IMR-90 (cell line): ENCODE data around the gene TCF3. TPM values are rescaled to one million over a fixed set of nuclear protein-coding genes. Genes with fewer than 3 reads are reported as not detected.
A peak's percentile ranks its signal among the peaks of the same experiment; 100 is the strongest.

ENCODE experiments used
- ATAC-seq: fragments of 200-7000 bp; cut with Tn5 transposase; 2 replicates; pipeline ENCODE4 v1.9.1; 2020; ENCODE audit warnings: low read depth, mild to moderate bottlenecking, moderate library complexity
- BruUV-seq: library from RNA; stranded (reverse); fragments of 400-500 nt; replicated peaks from 2 replicates; lab custom pipeline; 2021; lab: Mats Ljungman, UMichigan
- CTCF ChIA-PET: fragments of 300-600 bp; formaldehyde crosslinking; extraction: SDS; loops from one replicate; lab custom pipeline; 2021; ENCODE audit warnings: antibody characterized with exemption; lab: Yijun Ruan, JAX
- POLR2A ChIA-PET: fragments of 300-600 bp; sonication (Branson Sonifier 250); formaldehyde crosslinking; loops from one replicate; lab custom pipeline; 2022; ENCODE audit warnings: antibody characterized with exemption; ENCODE audit not compliant: unreplicated experiment; lab: Charles Lee
- DNase-seq: peaks from one replicate; pipeline ENCODE4 v3.0.0; 2013
- H2AFZ ChIP-seq: replicated peaks from 2 replicates; pipeline ENCODE3; 2013; ENCODE audit warnings: low read length, mild to moderate bottlenecking; ENCODE audit not compliant: poor library complexity
- H2AK5ac ChIP-seq: 2 replicates; pipeline ENCODE4 v1.6.1; 2013; ENCODE audit warnings: low read depth, low read length, inconsistent platforms
- H2AK9ac ChIP-seq: replicated peaks from 2 replicates; pipeline ENCODE3; 2013; ENCODE audit warnings: mild to moderate bottlenecking, low read depth, low read length, moderate library complexity; ENCODE audit not compliant: poor library complexity
- H2BK120ac ChIP-seq: 2 replicates; pipeline ENCODE4 v1.6.1; 2013; ENCODE audit warnings: low read depth, low read length, inconsistent platforms
- H2BK15ac ChIP-seq: 3 replicates; pipeline ENCODE4 v1.6.1; 2013; ENCODE audit warnings: low read depth, low read length, inconsistent platforms
- H2BK20ac ChIP-seq: 2 replicates; pipeline ENCODE4 v1.6.1; 2013; ENCODE audit warnings: low read depth, mild to moderate bottlenecking, inconsistent platforms, low read length, moderate library complexity
- H2BK5ac ChIP-seq: 2 replicates; pipeline ENCODE4 v1.6.1; 2013; ENCODE audit warnings: mild to moderate bottlenecking, low read depth, low read length, inconsistent platforms; ENCODE audit not compliant: poor library complexity, severe bottlenecking
- H3K14ac ChIP-seq: replicated peaks from 2 replicates; pipeline ENCODE4 v1.6.1; 2013; ENCODE audit warnings: low read depth, low read length, inconsistent platforms
- H3K18ac ChIP-seq: 2 replicates; pipeline ENCODE4 v1.6.1; 2013; ENCODE audit warnings: low read depth, low read length, control low read depth
- H3K23ac ChIP-seq: 2 replicates; pipeline ENCODE4 v1.6.1; 2013; ENCODE audit warnings: low read depth, low read length, inconsistent platforms
- H3K27ac ChIP-seq: 2 replicates; pipeline ENCODE4 v1.5.1; 2013; ENCODE audit warnings: mild to moderate bottlenecking, control low read depth, low read length; ENCODE audit not compliant: insufficient read depth
- H3K27me3 ChIP-seq: 2 replicates; pipeline ENCODE4 v1.6.1; 2013; ENCODE audit warnings: low read length; ENCODE audit not compliant: control insufficient read depth, insufficient read depth
- H3K36me3 ChIP-seq: 2 replicates; pipeline ENCODE4 v1.6.1; 2013; ENCODE audit warnings: low read length, mixed read lengths; ENCODE audit not compliant: control insufficient read depth, insufficient read depth
- H3K4ac ChIP-seq: 2 replicates; pipeline ENCODE4 v1.6.1; 2013; ENCODE audit warnings: low read depth, low read length, inconsistent platforms
- H3K4me1 ChIP-seq: 2 replicates; pipeline ENCODE4 v1.6.1; 2013; ENCODE audit warnings: low read length, mixed read lengths; ENCODE audit not compliant: control insufficient read depth, insufficient read depth
- H3K4me2 ChIP-seq: 2 replicates; pipeline ENCODE4 v1.6.1; 2013; ENCODE audit warnings: low read depth, mild to moderate bottlenecking, control low read depth, low read length, moderate library complexity
- H3K4me3 ChIP-seq: 2 replicates; pipeline ENCODE4 v1.5.1; 2013; ENCODE audit warnings: low read depth, mild to moderate bottlenecking, control low read depth, low read length, moderate library complexity; ENCODE audit not compliant: insufficient read depth
- H3K56ac ChIP-seq: 2 replicates; pipeline ENCODE4 v1.6.1; 2013; ENCODE audit warnings: low read length, inconsistent platforms; ENCODE audit not compliant: insufficient read depth; ENCODE audit errors: extremely low read depth
- H3K79me1 ChIP-seq, 2 experiments: 2 replicates each; pipeline ENCODE4 v1.6.1; 2013; ENCODE audit warnings: low read length in 2 of 2, inconsistent platforms in 1 of 2, low read depth in 1 of 2
- H3K9ac ChIP-seq: 2 replicates; pipeline ENCODE4 v1.6.1; 2013; ENCODE audit warnings: low read depth, low read length, control low read depth
- H3K9me1 ChIP-seq: 2 replicates; pipeline ENCODE4 v1.6.1; 2013; ENCODE audit warnings: low read length, inconsistent platforms; ENCODE audit not compliant: insufficient read depth
- H3K9me3 ChIP-seq: 2 replicates; pipeline ENCODE4 v1.6.1; 2013; ENCODE audit warnings: low read length; ENCODE audit not compliant: control insufficient read depth, insufficient read depth
- H4K20me1 ChIP-seq: 2 replicates; pipeline ENCODE4 v1.6.1; 2013; ENCODE audit warnings: low read length, inconsistent platforms; ENCODE audit not compliant: insufficient read depth
- H4K5ac ChIP-seq: 2 replicates; pipeline ENCODE4 v1.6.1; 2013; ENCODE audit warnings: mild to moderate bottlenecking, low read depth, low read length, control low read depth
- H4K8ac ChIP-seq, 2 experiments: 2 replicates each; pipeline ENCODE4 v1.6.1; 2013; ENCODE audit warnings: low read depth in 2 of 2, low read length in 2 of 2, control low read depth in 1 of 2, inconsistent platforms in 1 of 2
- H4K91ac ChIP-seq: 2 replicates; pipeline ENCODE4 v1.6.1; 2013; ENCODE audit warnings: low read depth, low read length, inconsistent platforms; ENCODE audit not compliant: insufficient read depth
- BHLHE40 ChIP-seq: fragments of 150-350 bp; IDR thresholded peaks from 2 replicates; pipeline ENCODE4 v1.6.1; 2016; ENCODE audit warnings: mild to moderate bottlenecking, low read depth, low read length
- CEBPB ChIP-seq: IDR thresholded peaks from 2 replicates; pipeline ENCODE4 v1.6.1; 2012; ENCODE audit warnings: low read depth, low read length, improper control_type of control experiment
- FOS ChIP-seq: fragments of 150-350 bp; IDR thresholded peaks from 2 replicates; pipeline ENCODE4 v1.6.1; 2016; ENCODE audit warnings: low read depth, low read length
- MAFK ChIP-seq: IDR thresholded peaks from 2 replicates; pipeline ENCODE4 v1.6.1; 2012; ENCODE audit warnings: low read depth, low read length, improper control_type of control experiment
- MAZ ChIP-seq: IDR thresholded peaks from 2 replicates; pipeline ENCODE4 v1.6.1; 2012; ENCODE audit warnings: low read depth, mild to moderate bottlenecking, low read length, improper control_type of control experiment, moderate library complexity, borderline replicate concordance
- MXI1 ChIP-seq: IDR thresholded peaks from 2 replicates; pipeline ENCODE4 v1.6.1; 2012; ENCODE audit warnings: low read depth, mild to moderate bottlenecking, low read length, moderate library complexity, borderline replicate concordance
- NFE2L2 ChIP-seq: fragments of 150-350 bp; IDR thresholded peaks from 2 replicates; pipeline ENCODE4 v1.6.1; 2016; ENCODE audit warnings: low read depth, mild to moderate bottlenecking, low read length
- POLR2A ChIP-seq: IDR thresholded peaks from 2 replicates; pipeline ENCODE4 v1.6.1; 2012; ENCODE audit warnings: mild to moderate bottlenecking, low read depth, low read length
- RAD21 ChIP-seq: IDR thresholded peaks from 2 replicates; pipeline ENCODE4 v1.6.1; 2012; ENCODE audit warnings: low read length, improper control_type of control experiment
- RCOR1 ChIP-seq: IDR thresholded peaks from 2 replicates; pipeline ENCODE4 v1.6.1; 2012; ENCODE audit warnings: mild to moderate bottlenecking, low read length, improper control_type of control experiment; ENCODE audit not compliant: insufficient replicate concordance
- RFX5 ChIP-seq: IDR thresholded peaks from 2 replicates; pipeline ENCODE4 v1.8.0; 2012; ENCODE audit warnings: low read depth, mild to moderate bottlenecking, low read length, moderate library complexity
- SMC3 ChIP-seq: fragments of 150-350 bp; IDR thresholded peaks from 2 replicates; pipeline ENCODE4 v1.6.1; 2016; ENCODE audit warnings: low read depth, mild to moderate bottlenecking, antibody characterized with exemption, low read length, moderate library complexity
- WGBS, 2 experiments: methylation state at CpG; one replicate each; pipeline versions ENCODE4 v1.1.5 to v1.1.7; 2013; ENCODE audit warnings: missing lambda C conversion rate in 2 of 2; ENCODE audit not compliant: insufficient read length in 1 of 2; ENCODE audit errors: extremely low coverage in 2 of 2; 5-methylcytosine and 5-hydroxymethylcytosine counted together
- dilution Hi-C: fragments of 300-500 bp; cut with HindIII; formaldehyde crosslinking; loops from one replicate; pipeline ENCODE4 v1.14.3; 2018; ENCODE audit warnings: low sequenced_read_pairs; ENCODE audit not compliant: unreplicated experiment
- in situ Hi-C: fragments of 300-500 bp; cut with MboI; formaldehyde crosslinking; loops from 3 replicates; pipeline ENCODE4 v1.14.3; 2019; ENCODE audit warnings: low sequenced_read_pairs, inconsistent platforms, mixed read lengths
- intact Hi-C: fragments of 100-400 bp; cut with micrococcal nuclease; formaldehyde crosslinking; loops from 2 replicates; pipeline ENCODE4 v1.10.0; 2022
- polyA plus RNA-seq, 3 experiments: library from polyadenylated mRNA; depleted of rRNA; stranded (reverse); fragments of >200 nt; gene quantifications; 2 replicates each; pipeline ENCODE4 v1.2.3, GENCODE V29; 2012; ENCODE audit warnings: low replicate concordance in 1 of 3
- total RNA-seq: library from RNA; depleted of rRNA; stranded (reverse); fragments of >200 nt; gene quantifications from 2 replicates; pipeline ENCODE4 v1.2.3, GENCODE V29; 2012
- TF ChIP-seq, protein P1 (sequence below): fragments of 150-350 bp; IDR thresholded peaks from 2 replicates; pipeline ENCODE4 v1.6.1; 2017; ENCODE audit warnings: mild to moderate bottlenecking, antibody characterized with exemption, low read length, low read depth
- TF ChIP-seq, protein P2 (sequence below): conservative IDR thresholded peaks from 2 replicates; pipeline ENCODE4 v1.5.1; 2012; ENCODE audit warnings: mild to moderate bottlenecking, low read depth, low read length, improper control_type of control experiment
- TF ChIP-seq, protein P3 (sequence below): fragments of 150-350 bp; IDR thresholded peaks from 2 replicates; pipeline ENCODE4 v1.6.1; 2016; ENCODE audit warnings: low read depth, mild to moderate bottlenecking, low read length, moderate library complexity, borderline replicate concordance

TCF3 gene
- total and polyA plus RNA-seq, 2 of the 4 experiments (the other 2 are of a cell fraction) = 29.9 to 127 TPM

- no peak overlapping the region for H4K91ac ChIP-seq
- POLR2A ChIA-PET = no interaction called here
- TF ChIP-seq BHLHE40 (no peak), MXI1 (no peak), POLR2A (no peak), RCOR1 (no peak), FOS (no peak), NFE2L2 (no peak), RAD21 (no peak), MAZ (no peak), CEBPB (no peak), RFX5 (no peak), SMC3 (no peak), MAFK (no peak)
- TF ChIP-seq, protein P1, sequence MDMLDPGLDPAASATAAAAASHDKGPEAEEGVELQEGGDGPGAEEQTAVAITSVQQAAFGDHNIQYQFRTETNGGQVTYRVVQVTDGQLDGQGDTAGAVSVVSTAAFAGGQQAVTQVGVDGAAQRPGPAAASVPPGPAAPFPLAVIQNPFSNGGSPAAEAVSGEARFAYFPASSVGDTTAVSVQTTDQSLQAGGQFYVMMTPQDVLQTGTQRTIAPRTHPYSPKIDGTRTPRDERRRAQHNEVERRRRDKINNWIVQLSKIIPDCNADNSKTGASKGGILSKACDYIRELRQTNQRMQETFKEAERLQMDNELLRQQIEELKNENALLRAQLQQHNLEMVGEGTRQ = no peak
- TF ChIP-seq, protein P2, sequence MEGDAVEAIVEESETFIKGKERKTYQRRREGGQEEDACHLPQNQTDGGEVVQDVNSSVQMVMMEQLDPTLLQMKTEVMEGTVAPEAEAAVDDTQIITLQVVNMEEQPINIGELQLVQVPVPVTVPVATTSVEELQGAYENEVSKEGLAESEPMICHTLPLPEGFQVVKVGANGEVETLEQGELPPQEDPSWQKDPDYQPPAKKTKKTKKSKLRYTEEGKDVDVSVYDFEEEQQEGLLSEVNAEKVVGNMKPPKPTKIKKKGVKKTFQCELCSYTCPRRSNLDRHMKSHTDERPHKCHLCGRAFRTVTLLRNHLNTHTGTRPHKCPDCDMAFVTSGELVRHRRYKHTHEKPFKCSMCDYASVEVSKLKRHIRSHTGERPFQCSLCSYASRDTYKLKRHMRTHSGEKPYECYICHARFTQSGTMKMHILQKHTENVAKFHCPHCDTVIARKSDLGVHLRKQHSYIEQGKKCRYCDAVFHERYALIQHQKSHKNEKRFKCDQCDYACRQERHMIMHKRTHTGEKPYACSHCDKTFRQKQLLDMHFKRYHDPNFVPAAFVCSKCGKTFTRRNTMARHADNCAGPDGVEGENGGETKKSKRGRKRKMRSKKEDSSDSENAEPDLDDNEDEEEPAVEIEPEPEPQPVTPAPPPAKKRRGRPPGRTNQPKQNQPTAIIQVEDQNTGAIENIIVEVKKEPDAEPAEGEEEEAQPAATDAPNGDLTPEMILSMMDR = no peak
- TF ChIP-seq, protein P3, sequence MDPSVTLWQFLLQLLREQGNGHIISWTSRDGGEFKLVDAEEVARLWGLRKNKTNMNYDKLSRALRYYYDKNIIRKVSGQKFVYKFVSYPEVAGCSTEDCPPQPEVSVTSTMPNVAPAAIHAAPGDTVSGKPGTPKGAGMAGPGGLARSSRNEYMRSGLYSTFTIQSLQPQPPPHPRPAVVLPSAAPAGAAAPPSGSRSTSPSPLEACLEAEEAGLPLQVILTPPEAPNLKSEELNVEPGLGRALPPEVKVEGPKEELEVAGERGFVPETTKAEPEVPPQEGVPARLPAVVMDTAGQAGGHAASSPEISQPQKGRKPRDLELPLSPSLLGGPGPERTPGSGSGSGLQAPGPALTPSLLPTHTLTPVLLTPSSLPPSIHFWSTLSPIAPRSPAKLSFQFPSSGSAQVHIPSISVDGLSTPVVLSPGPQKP = no peak
Measured at GRCh38 chr19:1655131-1655981, 2.9 kb upstream of the TCF3 start.

More at GRCh38 chr19:1655131-1655981, 2.9 kb upstream of the TCF3 start:
- H3K27me3 ChIP-seq = peaks cover 3% of the 10 kb centered on the region; the same call in 1 of the 2 replicates
- no peak overlapping the region for H3K4me3 ChIP-seq
- H3K23ac ChIP-seq = no peak overlapping the region
- peak overlapping the region; percentile 43 for H2AFZ ChIP-seq
- H3K14ac ChIP-seq = no peak overlapping the region
- intact Hi-C loops = no loop called here
- DNase-seq (no peak), ATAC-seq (no peak)
- 0 out of 2 replicates have a peak overlapping the region, but pooled peaks have one; percentile 38 for H2AK5ac ChIP-seq
- H3K4me1 ChIP-seq = peaks cover 3% of the 10 kb centered on the region; the same call in 1 of the 2 replicates
- 88% methylated on average over 14 of the region's 34 CpGs; no CpG with 5 or more reads in 1 of the 2 experiments for WGBS, 2 experiments
- no peaks in the 10 kb centered on the region for H3K9me1 ChIP-seq
- no peaks in the 10 kb centered on the region for H3K9me3 ChIP-seq
- H3K27ac ChIP-seq = no peak overlapping the region
- H2BK120ac ChIP-seq = no peak overlapping the region
- peak overlapping the region; percentile 42 for H2AK9ac ChIP-seq
- H4K20me1 ChIP-seq = peaks cover 11% of the 10 kb centered on the region
- in situ Hi-C loops = no loop called here
- H3K79me1 ChIP-seq = peaks cover 0 to 12% of the 10 kb centered on the region in 2 experiments; a peak in 1 of 4 replicates
- no peak overlapping the region for H4K8ac ChIP-seq
- H3K4me2 ChIP-seq = no peak overlapping the region
- dilution Hi-C loops = no loop called here
- no peaks in the 10 kb centered on the region for H3K36me3 ChIP-seq
- H3K4ac ChIP-seq = no peak overlapping the region
- CTCF ChIA-PET = no interaction called here
- no peak overlapping the region for H3K56ac ChIP-seq
- H2BK20ac ChIP-seq = no peak overlapping the region
- no TSS peak for BruUV-seq
- no peak overlapping the region for H2BK15ac ChIP-seq
- no peak overlapping the region for H4K5ac ChIP-seq
- no peak overlapping the region for H3K9ac ChIP-seq
- H2BK5ac ChIP-seq = no peak overlapping the region
- H3K18ac ChIP-seq = no peak overlapping the region
